Stimulated activated CD4-positive, alpha-beta T cell treated with anti-CD3 and anti-CD28 coated beads, Interleukin-12 subunit alpha, Interleukin-12 subunit beta, amount 100 ng/mL, for 48 hours (primary cell): ENCODE measurements around the gene PFN2.
"Not testable (repeated sequence)": the region's sequence is repeated elsewhere in the genome, so short reads cannot be mapped to it uniquely, and the experiment has no call there.

Experiments used
- DNase-seq, 3 donors: peaks; one replicate each; pipeline ENCODE4 v3.0.0-alpha.2; 2020; ENCODE audit warnings: low read depth in 2 of 3, low spot score in 1 of 3

PFN2 gene

GRCh38 chr3:149970716-149971402 is at the start of gene PFN2:
TSS of gene PFN2 (minus strand) at chr3:149970895. CDS start at chr3:149970856, 39 bp downstream.
- peak; percentile 14 to 28 (median 16) for DNase-seq

- no peak for DNase-seq
These were observed 45.2 kb upstream of the PFN2 start for GRCh38 chr3:150015901-150016300.

- no peak for DNase-seq
These were observed 44.1 kb upstream of the PFN2 start for GRCh38 chr3:150014782-150015181.

GRCh38 chr3:150013801-150014200 is 43.1 kb upstream of the PFN2 start:
- no peak for DNase-seq

- no peak for DNase-seq
These were observed 36.1 kb upstream of the PFN2 start for GRCh38 chr3:150006794-150007193.

GRCh38 chr3:150005243-150006112 is 34.8 kb upstream of the PFN2 start:
- no peak for DNase-seq

- no peak for DNase-seq
These were observed 29.9 kb upstream of the PFN2 start for GRCh38 chr3:150000641-150001040.

GRCh38 chr3:149999421-149999820 is 28.7 kb upstream of the PFN2 start:
- DNase-seq: no peak

GRCh38 chr3:149998946-149999345 is 28.3 kb upstream of the PFN2 start:
- no peak for DNase-seq

- no peak for DNase-seq
These were observed 21.8 kb upstream of the PFN2 start for GRCh38 chr3:149992416-149993058.

GRCh38 chr3:149990423-149990948 is 19.8 kb upstream of the PFN2 start:
- no peak for DNase-seq

GRCh38 chr3:149989307-149989706 is 18.6 kb upstream of the PFN2 start:
- DNase-seq: no peak

- no peak for DNase-seq
These were observed 12.9 kb upstream of the PFN2 start for GRCh38 chr3:149983628-149984027.

- not testable (repeated sequence) for DNase-seq
These were observed 12.4 kb upstream of the PFN2 start for GRCh38 chr3:149983053-149983452.

- not testable (repeated sequence) for DNase-seq
These were observed 11.3 kb upstream of the PFN2 start for GRCh38 chr3:149981979-149982378.

GRCh38 chr3:149977386-149977785 is 6.7 kb upstream of the PFN2 start:
- DNase-seq: no peak

- DNase-seq: no peak
These were observed 5.2 kb upstream of the PFN2 start for GRCh38 chr3:149975919-149976318.

- DNase-seq: peak in 1 of 3 donors; percentile 3
These were observed 844 bp upstream of the PFN2 start for GRCh38 chr3:149971403-149972075.

- peak; percentile 50 to 57 (median 56) for DNase-seq
These were observed 567 bp downstream of the PFN2 start for GRCh38 chr3:149969940-149970715.
